Uterus (tissue), 4 donors: ENCODE data around the gene SLC44A5. TPM values are rescaled to one million over a fixed set of nuclear protein-coding genes. Genes with fewer than 3 reads are reported as not detected.

Experiments used
- DNase-seq, 2 donors: peaks; one replicate each; pipeline ENCODE4 v3.0.0-alpha.2; 2019 to 2020
- H3K27ac ChIP-seq, 2 donors: fragments of 200-600 bp; sonication (generic); 1 replicate in 1 of 2; 2 replicates in 1 of 2; pipeline ENCODE4 v1.5.1; 2016 to 2018
- H3K27me3 ChIP-seq, 2 donors: fragments of 200-600 bp; sonication (generic); one replicate each; pipeline ENCODE4 v1.5.1; 2018 to 2019; ENCODE audit warnings: control low read depth in 1 of 2
- H3K36me3 ChIP-seq, 2 donors: fragments of 200-600 bp; sonication (generic); one replicate each; pipeline ENCODE4 v1.5.1; 2019; ENCODE audit warnings: control low read depth in 1 of 2
- H3K4me1 ChIP-seq, 2 donors: fragments of 200-600 bp; sonication (generic); one replicate each; pipeline ENCODE4 v1.5.1; 2018 to 2019; ENCODE audit warnings: control low read depth in 1 of 2
- H3K4me3 ChIP-seq, 2 donors: fragments of 200-600 bp; sonication (generic); 1 replicate in 1 of 2; 2 replicates in 1 of 2; pipeline ENCODE4 v1.5.1; 2018 to 2019; ENCODE audit warnings: mild to moderate bottlenecking in 1 of 2
- H3K9me3 ChIP-seq, 2 donors: fragments of 200-600 bp; sonication (generic); one replicate each; pipeline ENCODE4 v1.5.1; 2019; ENCODE audit warnings: control low read depth in 1 of 2
- POLR2A ChIP-seq, 2 donors: fragments of 450-650 bp; IDR thresholded peaks; one replicate each; pipeline ENCODE4 v1.6.1; 2016; ENCODE audit warnings: antibody characterized with exemption in 2 of 2, mild to moderate bottlenecking in 1 of 2, moderate library complexity in 1 of 2
- intact Hi-C: fragments of 100-400 bp; cut with DNase I; formaldehyde crosslinking; loops from one replicate; pipeline ENCODE4 v1.15.1; 2023; ENCODE audit warnings: low total_unique reads
- total RNA-seq, 4 donors: library from RNA; depleted of rRNA in 3 of 4; stranded (reverse); fragments of >200 nt in 3 of 4; gene quantifications; one replicate each; pipeline versions ENCODE4 v1.1.0 to v1.2.4, GENCODE V29; 2014 to 2023
- TF ChIP-seq, protein P1 (sequence below), 4 experiments: fragments of 200-600 bp in 2 of 4; fragments of 450-650 bp in 2 of 4; sonication (generic) in 2 of 4; IDR thresholded peaks; one replicate each; pipeline ENCODE4 v1.5.1; 2016 to 2019; ENCODE audit warnings: antibody characterized with exemption in 4 of 4, mild to moderate bottlenecking in 2 of 4, moderate library complexity in 1 of 4
- donor health status: DM: yes; HTN: yes; CAD: no.

SLC44A5 gene
- total RNA-seq, 4 donors from 2014 or later = 1.6 to 5.5 (median 5.4) TPM; not detected in 1

DNA sequence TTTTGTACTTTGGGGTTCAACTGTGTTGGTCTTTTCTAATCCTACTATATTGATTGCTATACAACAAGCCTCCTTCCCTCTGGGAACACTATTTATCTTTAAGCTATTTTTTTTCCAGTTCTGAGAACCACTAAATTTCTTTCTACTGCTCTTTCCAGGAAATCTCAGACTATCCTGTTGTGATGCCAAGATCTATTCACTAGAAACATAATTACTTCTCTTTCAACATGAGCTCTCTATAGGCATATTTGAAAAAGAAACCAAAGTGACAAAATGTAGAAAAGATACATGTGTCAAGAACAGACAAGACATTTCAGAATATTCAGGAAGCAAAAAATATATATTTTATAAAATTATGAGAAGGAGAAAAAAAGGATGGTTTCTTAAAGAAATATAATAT is 82.9 kb downstream of the SLC44A5 start:
- no peak for DNase-seq
- Histone ChIP-seq H3K27me3 (no peaks in the 10 kb centered on the region), H3K36me3 (no peaks in the 10 kb centered on the region), H3K27ac (no peak overlapping the region), H3K4me3 (no peak overlapping the region), H3K9me3 (no peaks in the 10 kb centered on the region), H3K4me1 (no peaks in the 10 kb centered on the region)
- TF ChIP-seq, protein P1, sequence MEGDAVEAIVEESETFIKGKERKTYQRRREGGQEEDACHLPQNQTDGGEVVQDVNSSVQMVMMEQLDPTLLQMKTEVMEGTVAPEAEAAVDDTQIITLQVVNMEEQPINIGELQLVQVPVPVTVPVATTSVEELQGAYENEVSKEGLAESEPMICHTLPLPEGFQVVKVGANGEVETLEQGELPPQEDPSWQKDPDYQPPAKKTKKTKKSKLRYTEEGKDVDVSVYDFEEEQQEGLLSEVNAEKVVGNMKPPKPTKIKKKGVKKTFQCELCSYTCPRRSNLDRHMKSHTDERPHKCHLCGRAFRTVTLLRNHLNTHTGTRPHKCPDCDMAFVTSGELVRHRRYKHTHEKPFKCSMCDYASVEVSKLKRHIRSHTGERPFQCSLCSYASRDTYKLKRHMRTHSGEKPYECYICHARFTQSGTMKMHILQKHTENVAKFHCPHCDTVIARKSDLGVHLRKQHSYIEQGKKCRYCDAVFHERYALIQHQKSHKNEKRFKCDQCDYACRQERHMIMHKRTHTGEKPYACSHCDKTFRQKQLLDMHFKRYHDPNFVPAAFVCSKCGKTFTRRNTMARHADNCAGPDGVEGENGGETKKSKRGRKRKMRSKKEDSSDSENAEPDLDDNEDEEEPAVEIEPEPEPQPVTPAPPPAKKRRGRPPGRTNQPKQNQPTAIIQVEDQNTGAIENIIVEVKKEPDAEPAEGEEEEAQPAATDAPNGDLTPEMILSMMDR (IDR thresholded peaks at IDR 0.05) = no peak
- no peak for TF ChIP-seq POLR2A (IDR thresholded peaks at IDR 0.05)
- intact Hi-C loops = no loop called here

- no peaks in the 10 kb centered on the region for H3K9me3 ChIP-seq
- no peak for DNase-seq
- intact Hi-C loops = no loop called here
Observed at GRCh38 chr1:75522389-75522788, 88.5 kb downstream of the SLC44A5 start.

DNA sequence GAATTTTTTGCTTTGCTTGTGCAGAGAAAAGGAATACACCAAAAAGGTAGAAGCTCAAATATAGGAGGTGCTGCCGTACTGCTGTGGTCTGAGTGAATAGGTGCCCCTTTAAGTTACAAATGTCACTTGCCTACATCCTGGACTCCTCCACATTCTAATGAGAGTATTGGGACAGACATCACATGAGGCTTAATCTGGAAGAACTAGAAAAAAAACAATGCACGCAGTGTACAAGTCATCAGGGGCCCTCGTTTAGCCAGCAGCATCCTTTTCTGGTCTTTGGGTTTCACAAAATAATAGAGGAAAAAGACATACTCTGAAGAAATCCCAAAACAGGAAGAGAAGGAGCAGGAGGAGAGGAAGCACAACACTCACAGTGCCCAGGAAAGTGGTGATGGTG is 89.3 kb downstream of the SLC44A5 start:
- no peaks in the 10 kb centered on the region for H3K9me3 ChIP-seq
- H3K36me3 ChIP-seq = no peaks in the 10 kb centered on the region
- no peak overlapping the region for H3K27ac ChIP-seq
- no peaks in the 10 kb centered on the region for H3K27me3 ChIP-seq
- H3K4me1 ChIP-seq = no peaks in the 10 kb centered on the region
- TF ChIP-seq, protein P1 (IDR thresholded peaks at IDR 0.05) = no peak
- TF ChIP-seq POLR2A (IDR thresholded peaks at IDR 0.05) = no peak
- intact Hi-C loops = no loop called here
- no peak overlapping the region for H3K4me3 ChIP-seq
- DNase-seq = no peak

More at GRCh38 chr1:75522389-75522788, 88.5 kb downstream of the SLC44A5 start:
- no peaks in the 10 kb centered on the region for H3K36me3 ChIP-seq
- no peak overlapping the region for H3K4me3 ChIP-seq
- no peak for TF ChIP-seq POLR2A (IDR thresholded peaks at IDR 0.05)
- TF ChIP-seq, protein P1 (IDR thresholded peaks at IDR 0.05) = no peak
- no peaks in the 10 kb centered on the region for H3K27me3 ChIP-seq
- H3K4me1 ChIP-seq = no peaks in the 10 kb centered on the region
- H3K27ac ChIP-seq = no peak overlapping the region

GRCh38 chr1:75520862-75521475 is 89.9 kb downstream of the SLC44A5 start:
- intact Hi-C loops = no loop called here
- no peaks in the 10 kb centered on the region for H3K4me1 ChIP-seq
- no peak overlapping the region for H3K4me3 ChIP-seq
- TF ChIP-seq POLR2A (IDR thresholded peaks at IDR 0.05) = no peak
- TF ChIP-seq, protein P1 (IDR thresholded peaks at IDR 0.05) = no peak
- no peak for DNase-seq
- H3K9me3 ChIP-seq = no peaks in the 10 kb centered on the region
- no peak overlapping the region for H3K27ac ChIP-seq
- no peaks in the 10 kb centered on the region for H3K27me3 ChIP-seq
- H3K36me3 ChIP-seq = no peaks in the 10 kb centered on the region

DNA sequence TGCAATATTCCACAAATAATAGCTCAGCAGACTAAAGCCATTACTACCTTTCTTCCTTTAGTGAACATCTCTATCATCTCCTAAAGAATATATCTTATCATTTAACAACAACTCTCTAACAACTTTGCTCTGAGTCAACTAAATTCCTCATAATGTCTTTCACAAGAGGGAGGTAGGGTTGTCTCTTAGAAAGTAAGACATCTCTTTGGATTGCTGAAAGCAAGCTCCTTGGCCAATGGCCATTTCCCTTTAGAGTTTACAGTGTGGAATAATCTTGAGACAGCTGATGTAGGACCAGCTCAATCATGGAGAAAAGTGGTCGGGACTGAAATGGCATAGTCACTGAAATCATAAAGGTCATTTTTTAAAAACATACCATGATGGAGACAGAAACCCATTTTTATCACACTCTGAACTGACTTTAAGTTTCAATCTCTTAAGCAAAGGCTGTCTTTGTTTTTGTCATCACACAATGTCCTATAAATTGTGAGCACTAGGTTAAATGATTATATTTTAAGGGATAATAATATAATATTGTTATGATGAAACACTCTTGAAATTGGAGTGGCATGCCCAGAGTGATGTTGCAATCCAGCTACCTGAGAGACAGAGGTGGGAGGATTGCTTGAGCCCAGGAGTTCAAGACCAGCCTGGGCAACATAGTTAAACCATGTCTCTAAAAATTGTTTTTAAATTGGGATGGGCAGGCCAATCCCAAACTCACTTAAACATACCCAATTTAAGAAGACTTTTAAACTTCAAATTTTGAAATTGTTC is 91.1 kb downstream of the SLC44A5 start:
- Histone ChIP-seq H3K36me3 (no peaks in the 10 kb centered on the region), H3K27ac (no peak overlapping the region), H3K27me3 (no peaks in the 10 kb centered on the region), H3K4me3 (no peak overlapping the region), H3K9me3 (no peaks in the 10 kb centered on the region), H3K4me1 (no peaks in the 10 kb centered on the region)
- TF ChIP-seq, protein P1 (IDR thresholded peaks at IDR 0.05) = no peak
- no peak for TF ChIP-seq POLR2A (IDR thresholded peaks at IDR 0.05)
- no peak for DNase-seq
- intact Hi-C loops = no loop called here
